HG02642 (cell line): Measurements from ENCODE around the gene GPR119.
"Not testable (repeated sequence)": the region's sequence is repeated elsewhere in the genome, so short reads cannot be mapped to it uniquely, and the experiment has no call there.

Experiments used
- ATAC-seq: cut with Tn5 transposase; IDR thresholded peaks from one replicate; pipeline ENCODE4 v1.9.1; 2021; ENCODE audit warnings: mild to moderate bottlenecking; ENCODE audit not compliant: unreplicated experiment, poor library complexity

Gene GPR119

GRCh38 chrX:130385520-130385919, at the start of gene GPR119:
GPR119 (minus strand) TSS chrX:130385674; CDS start chrX:130385447, 227 bp downstream.
- ATAC-seq: no peak

- not testable (repeated sequence) for ATAC-seq
Measured at GRCh38 chrX:130429236-130429635, 43.8 kb upstream of the GPR119 start.

- ATAC-seq: no peak
Measured at GRCh38 chrX:130426531-130426930, 41.1 kb upstream of the GPR119 start.

- no peak for ATAC-seq
Measured at GRCh38 chrX:130419263-130419662, 33.8 kb upstream of the GPR119 start.

- no peak for ATAC-seq
Measured at GRCh38 chrX:130418740-130419139, 33.3 kb upstream of the GPR119 start.

GRCh38 chrX:130418066-130418465, 32.6 kb upstream of the GPR119 start:
- ATAC-seq: no peak

- ATAC-seq: no peak
Measured at GRCh38 chrX:130416785-130417184, 31.3 kb upstream of the GPR119 start.

GRCh38 chrX:130415201-130415600, 29.7 kb upstream of the GPR119 start:
- no peak for ATAC-seq

- no peak for ATAC-seq
Measured at GRCh38 chrX:130414800-130415199, 29.3 kb upstream of the GPR119 start.

- ATAC-seq: no peak
Measured at GRCh38 chrX:130413415-130413814, 27.9 kb upstream of the GPR119 start.

GRCh38 chrX:130402208-130402684, 16.8 kb upstream of the GPR119 start:
- ATAC-seq: no peak

GRCh38 chrX:130401415-130402207, 16.1 kb upstream of the GPR119 start, which contains the start of gene RBMX2:
RBMX2 (plus strand) TSS chrX:130401987; CDS start chrX:130402033, 46 bp downstream.
- ATAC-seq: peak; percentile 98

- no peak for ATAC-seq
Measured at GRCh38 chrX:130395341-130395740, 9.9 kb upstream of the GPR119 start.

GRCh38 chrX:130393451-130394074, 8.1 kb upstream of the GPR119 start:
- no peak for ATAC-seq

GRCh38 chrX:130386408-130386808, 934 bp upstream of the GPR119 start:
- ATAC-seq: no peak

GRCh38 chrX:130378024-130378669, 7.3 kb downstream of the GPR119 start:
- ATAC-seq: no peak

- ATAC-seq: no peak
Measured at GRCh38 chrX:130376077-130376476, 9.4 kb downstream of the GPR119 start.

GRCh38 chrX:130352050-130352449, 33.4 kb downstream of the GPR119 start:
- ATAC-seq: not testable (repeated sequence)

GRCh38 chrX:130351567-130351966, 33.9 kb downstream of the GPR119 start:
- ATAC-seq: no peak

- ATAC-seq: no peak
Measured at GRCh38 chrX:130347321-130347720, 38.2 kb downstream of the GPR119 start.

GRCh38 chrX:130343411-130343810, 42.1 kb downstream of the GPR119 start:
- no peak for ATAC-seq
